GM23338 (cell line): Measurements from ENCODE around the gene PPP2R2D.

Experiments
- CREB1 ChIP-seq: fragments of 250-450 bp; sonication (Bioruptor Pico); IDR thresholded peaks from 2 replicates; pipeline ENCODE4 v1.5.0; 2020; ENCODE audit warnings: low read depth, mild to moderate bottlenecking, moderate library complexity
- EZH2 ChIP-seq: fragments of 200-600 bp; sonication (generic); IDR thresholded peaks from one replicate; pipeline ENCODE4 v1.8.0; 2017; ENCODE audit warnings: antibody characterized with exemption, mild to moderate bottlenecking, low read depth; ENCODE audit not compliant: unreplicated experiment
- EZH2phosphoT487 ChIP-seq: fragments of 200-600 bp; sonication (generic); IDR thresholded peaks from one replicate; pipeline ENCODE4 v1.8.1; 2018; ENCODE audit warnings: antibody characterized with exemption; ENCODE audit not compliant: unreplicated experiment
- POLR2AphosphoS5 ChIP-seq: IDR thresholded peaks from 2 replicates; pipeline ENCODE4 v1.6.1; 2016; ENCODE audit warnings: antibody characterized with exemption, low read depth
- REST ChIP-seq: IDR thresholded peaks from one replicate; pipeline ENCODE4 v1.6.1; 2018; ENCODE audit warnings: antibody characterized with exemption; ENCODE audit not compliant: unreplicated experiment
- STAT1 ChIP-seq: IDR thresholded peaks from one replicate; pipeline ENCODE4 v1.6.1; 2016; ENCODE audit warnings: antibody characterized with exemption; ENCODE audit not compliant: unreplicated experiment
- ZNF114 ChIP-seq: fragments of 250-450 bp; sonication (Bioruptor Pico); IDR thresholded peaks from 2 replicates; pipeline ENCODE4 v1.5.0; 2020; ENCODE audit warnings: mild to moderate bottlenecking, moderate library complexity
- TF ChIP-seq, protein P1 (sequence below), 2 experiments: fragments of 200-600 bp in 1 of 2; sonication (generic) in 1 of 2; conservative IDR thresholded peaks; 2 replicates each; pipeline versions ENCODE4 v1.5.1 to v1.6.1; 2016 to 2017; ENCODE audit warnings: antibody characterized with exemption in 2 of 2, low read depth in 2 of 2, mild to moderate bottlenecking in 2 of 2, moderate library complexity in 1 of 2

GRCh38 chr10:131871673-131872005 is 29.2 kb upstream of the PPP2R2D start:
- TF ChIP-seq, protein P1, sequence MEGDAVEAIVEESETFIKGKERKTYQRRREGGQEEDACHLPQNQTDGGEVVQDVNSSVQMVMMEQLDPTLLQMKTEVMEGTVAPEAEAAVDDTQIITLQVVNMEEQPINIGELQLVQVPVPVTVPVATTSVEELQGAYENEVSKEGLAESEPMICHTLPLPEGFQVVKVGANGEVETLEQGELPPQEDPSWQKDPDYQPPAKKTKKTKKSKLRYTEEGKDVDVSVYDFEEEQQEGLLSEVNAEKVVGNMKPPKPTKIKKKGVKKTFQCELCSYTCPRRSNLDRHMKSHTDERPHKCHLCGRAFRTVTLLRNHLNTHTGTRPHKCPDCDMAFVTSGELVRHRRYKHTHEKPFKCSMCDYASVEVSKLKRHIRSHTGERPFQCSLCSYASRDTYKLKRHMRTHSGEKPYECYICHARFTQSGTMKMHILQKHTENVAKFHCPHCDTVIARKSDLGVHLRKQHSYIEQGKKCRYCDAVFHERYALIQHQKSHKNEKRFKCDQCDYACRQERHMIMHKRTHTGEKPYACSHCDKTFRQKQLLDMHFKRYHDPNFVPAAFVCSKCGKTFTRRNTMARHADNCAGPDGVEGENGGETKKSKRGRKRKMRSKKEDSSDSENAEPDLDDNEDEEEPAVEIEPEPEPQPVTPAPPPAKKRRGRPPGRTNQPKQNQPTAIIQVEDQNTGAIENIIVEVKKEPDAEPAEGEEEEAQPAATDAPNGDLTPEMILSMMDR (conservative IDR thresholded peaks at IDR 0.05; ENCODE audit: low read depth in 2 of 2), result no peak
- TF ChIP-seq EZH2phosphoT487 (no peak), REST (no peak), CREB1 (CRISPR knock-in tag) (no peak), POLR2AphosphoS5 (no peak), EZH2 (no peak), ZNF114 (CRISPR knock-in tag) (no peak), STAT1 (no peak)
